HEK293T (cell line): ENCODE data around the gene CYB5R2.

ENCODE experiments used
- CTCF ChIA-PET: fragments of 350-600 bp; formaldehyde crosslinking; extraction: SDS; loops from one replicate; lab custom pipeline; 2021; ENCODE audit warnings: antibody characterized with exemption, inconsistent platforms; lab: Yijun Ruan, JAX
- POLR2A ChIA-PET: fragments of 350-600 bp; formaldehyde crosslinking; extraction: SDS; loops from one replicate; lab custom pipeline; 2020; ENCODE audit warnings: antibody characterized with exemption, inconsistent platforms; lab: Yijun Ruan, JAX
- DNase-seq: peaks from one replicate; pipeline ENCODE4 v3.0.0; 2012; ENCODE audit warnings: mixed read lengths; ENCODE audit errors: extremely low spot score
- ARNT ChIP-seq: fragments of 450-650 bp; IDR thresholded peaks from 2 replicates; pipeline ENCODE4 v1.6.1; 2017; ENCODE audit warnings: mild to moderate bottlenecking
- BHLHE40 ChIP-seq: fragments of 450-650 bp; IDR thresholded peaks from 2 replicates; pipeline ENCODE4 v1.6.1; 2016; ENCODE audit warnings: mild to moderate bottlenecking, moderate library complexity, borderline replicate concordance
- CTBP1 ChIP-seq: fragments of 450-650 bp; IDR thresholded peaks from 2 replicates; pipeline ENCODE4 v1.6.1; 2016; ENCODE audit warnings: borderline replicate concordance
- ELF4 ChIP-seq: fragments of 450-650 bp; IDR thresholded peaks from 2 replicates; pipeline ENCODE4 v1.6.1; 2017; ENCODE audit warnings: antibody characterized with exemption
- FOXA1 ChIP-seq: fragments of 450-650 bp; IDR thresholded peaks from 2 replicates; pipeline ENCODE4 v1.6.1; 2016; ENCODE audit warnings: mild to moderate bottlenecking
- FOXK2 ChIP-seq: fragments of 450-650 bp; IDR thresholded peaks from 2 replicates; pipeline ENCODE4 v1.6.1; 2016; ENCODE audit warnings: mild to moderate bottlenecking
- FOXM1 ChIP-seq: fragments of 450-650 bp; IDR thresholded peaks from 2 replicates; pipeline ENCODE4 v1.6.1; 2017; ENCODE audit warnings: mild to moderate bottlenecking, borderline replicate concordance
- HDGF ChIP-seq: fragments of 450-650 bp; IDR thresholded peaks from 2 replicates; pipeline ENCODE4 v1.6.1; 2017; ENCODE audit warnings: antibody characterized with exemption, borderline replicate concordance
- L3MBTL2 ChIP-seq: fragments of 450-650 bp; conservative IDR thresholded peaks from 2 replicates; pipeline ENCODE4 v1.6.1; 2016; ENCODE audit warnings: mild to moderate bottlenecking
- LEF1 ChIP-seq: fragments of 450-650 bp; IDR thresholded peaks from 2 replicates; pipeline ENCODE4 v1.6.1; 2017; ENCODE audit warnings: mild to moderate bottlenecking, borderline replicate concordance
- NFRKB ChIP-seq: fragments of 450-650 bp; IDR thresholded peaks from 2 replicates; pipeline ENCODE4 v1.6.1; 2016; ENCODE audit warnings: mild to moderate bottlenecking, moderate library complexity
- SP1 ChIP-seq: fragments of 450-650 bp; IDR thresholded peaks from 2 replicates; pipeline ENCODE4 v1.6.1; 2017
- SUZ12 ChIP-seq: fragments of 450-650 bp; IDR thresholded peaks from 2 replicates; pipeline ENCODE4 v1.6.1; 2016; ENCODE audit warnings: mild to moderate bottlenecking
- TARDBP ChIP-seq: fragments of 450-650 bp; IDR thresholded peaks from 2 replicates; pipeline ENCODE4 v1.6.1; 2016
- ZNF384 ChIP-seq: fragments of 450-650 bp; IDR thresholded peaks from 2 replicates; pipeline ENCODE4 v1.6.1; 2016
- TF ChIP-seq, protein P1 (sequence below): fragments of 450-650 bp; IDR thresholded peaks from 2 replicates; pipeline ENCODE4 v1.6.1; 2016

CYB5R2 gene

GRCh38 chr11:7621554-7621953, 51.7 kb downstream of the CYB5R2 start:
- ChIA-PET POLR2A (no interaction called here), CTCF (no interaction called here)
- no peak for DNase-seq
- TF ChIP-seq LEF1 (no peak), SUZ12 (no peak), CTBP1 (no peak), ARNT (no peak), BHLHE40 (no peak), FOXA1 (no peak), L3MBTL2 (no peak), HDGF (no peak), SP1 (no peak), FOXM1 (no peak), ZNF384 (no peak), NFRKB (no peak), FOXK2 (no peak), TARDBP (no peak), ELF4 (no peak)
- TF ChIP-seq, protein P1, sequence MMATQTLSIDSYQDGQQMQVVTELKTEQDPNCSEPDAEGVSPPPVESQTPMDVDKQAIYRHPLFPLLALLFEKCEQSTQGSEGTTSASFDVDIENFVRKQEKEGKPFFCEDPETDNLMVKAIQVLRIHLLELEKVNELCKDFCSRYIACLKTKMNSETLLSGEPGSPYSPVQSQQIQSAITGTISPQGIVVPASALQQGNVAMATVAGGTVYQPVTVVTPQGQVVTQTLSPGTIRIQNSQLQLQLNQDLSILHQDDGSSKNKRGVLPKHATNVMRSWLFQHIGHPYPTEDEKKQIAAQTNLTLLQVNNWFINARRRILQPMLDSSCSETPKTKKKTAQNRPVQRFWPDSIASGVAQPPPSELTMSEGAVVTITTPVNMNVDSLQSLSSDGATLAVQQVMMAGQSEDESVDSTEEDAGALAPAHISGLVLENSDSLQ: no peak

- no peak for DNase-seq
- ChIA-PET POLR2A (no interaction called here), CTCF (no interaction called here)
- no peak for TF ChIP-seq ZNF384
- no peak for TF ChIP-seq LEF1
- no peak for TF ChIP-seq NFRKB
- TF ChIP-seq L3MBTL2: no peak
- TF ChIP-seq HDGF: no peak
- TF ChIP-seq SUZ12: no peak
- no peak for TF ChIP-seq TARDBP
- TF ChIP-seq FOXA1: no peak
- TF ChIP-seq ELF4: no peak
- TF ChIP-seq FOXK2: no peak
- no peak for TF ChIP-seq ARNT
- TF ChIP-seq BHLHE40: no peak
- no peak for TF ChIP-seq FOXM1
- TF ChIP-seq CTBP1: no peak
- TF ChIP-seq SP1: no peak
- TF ChIP-seq, protein P1: no peak
Observed at GRCh38 chr11:7621090-7621489, 52.2 kb downstream of the CYB5R2 start.

- DNase-seq: no peak
- CTCF ChIA-PET: no interaction called here
- no peak for TF ChIP-seq L3MBTL2
- TF ChIP-seq FOXM1: no peak
- TF ChIP-seq, protein P1: no peak
- TF ChIP-seq ZNF384: no peak
- TF ChIP-seq BHLHE40: no peak
- no peak for TF ChIP-seq TARDBP
- no peak for TF ChIP-seq ELF4
- TF ChIP-seq HDGF: no peak
- no peak for TF ChIP-seq FOXA1
- no peak for TF ChIP-seq LEF1
- no peak for TF ChIP-seq NFRKB
- POLR2A ChIA-PET: no interaction called here
Observed at GRCh38 chr11:7619322-7619721, 54.0 kb downstream of the CYB5R2 start.

DNA sequence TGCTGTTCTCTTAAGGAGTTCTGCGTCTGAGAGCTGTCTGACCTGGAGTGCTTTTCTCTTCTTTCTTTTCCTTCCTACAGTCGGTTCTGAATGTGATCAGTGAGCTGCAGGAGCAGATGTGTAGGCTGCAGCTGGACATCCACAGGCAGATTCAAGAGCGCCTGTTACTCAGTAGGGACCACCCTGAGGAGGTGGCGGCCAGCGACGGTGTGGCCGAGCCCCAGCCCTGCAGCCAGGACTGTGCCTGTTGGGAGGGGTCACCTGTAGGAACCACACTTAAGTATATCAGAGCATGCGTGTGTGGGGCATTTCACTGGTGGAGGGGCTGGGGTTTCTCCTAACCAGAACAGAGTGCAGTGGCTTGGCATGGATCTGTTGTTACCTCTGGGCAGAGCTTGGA, 56.3 kb downstream of the CYB5R2 start:
- DNase-seq: no peak
- no peak for TF ChIP-seq NFRKB
- TF ChIP-seq CTBP1: no peak
- no peak for TF ChIP-seq FOXK2
- TF ChIP-seq ZNF384: no peak
- no peak for TF ChIP-seq L3MBTL2
- TF ChIP-seq FOXM1: no peak
- TF ChIP-seq HDGF: no peak
- no peak for TF ChIP-seq ARNT
- no peak for TF ChIP-seq TARDBP
- TF ChIP-seq, protein P1: no peak
- no peak for TF ChIP-seq SUZ12
- no peak for TF ChIP-seq BHLHE40
- TF ChIP-seq ELF4: no peak
- TF ChIP-seq LEF1: no peak
- TF ChIP-seq SP1: no peak
- TF ChIP-seq FOXA1: no peak
- ChIA-PET CTCF (no interaction called here), POLR2A (no interaction called here)
